Peyer's patch (tissue), 4 donors: ENCODE data around the gene TP73.

Experiments
- CTCF ChIP-seq, 6 experiments: fragments of 450-650 bp in 4 of 6; fragments of 200-600 bp in 2 of 6; sonication (generic) in 1 of 6; IDR thresholded peaks; one replicate each; pipeline ENCODE4 v1.5.1; 2017 to 2019; ENCODE audit warnings: antibody characterized with exemption in 6 of 6, mild to moderate bottlenecking in 3 of 6, moderate library complexity in 1 of 6
- POLR2A ChIP-seq, 2 donors: fragments of 450-650 bp; IDR thresholded peaks; one replicate each; pipeline ENCODE4 v1.5.1; 2017; ENCODE audit warnings: antibody characterized with exemption in 2 of 2, mild to moderate bottlenecking in 2 of 2, moderate library complexity in 2 of 2

- no peak for TF ChIP-seq CTCF (IDR thresholded peaks at IDR 0.05)
- TF ChIP-seq POLR2A (IDR thresholded peaks at IDR 0.05) = no peak
Measured at GRCh38 chr1:3725366-3725765, 73.0 kb downstream of the TP73 start.
